ENCODE results near the gene DOHH. TPM values are rescaled to one million over a fixed set of nuclear protein-coding genes. Genes with fewer than 3 reads are reported as not detected.

DOHH gene
- total and polyA plus RNA-seq, 9 of the 15 experiments (the other 6 are each of a cell fraction or from before 2014, with no cell fraction given), result 0.14 to 47.2 (median 5.1) TPM

DNA sequence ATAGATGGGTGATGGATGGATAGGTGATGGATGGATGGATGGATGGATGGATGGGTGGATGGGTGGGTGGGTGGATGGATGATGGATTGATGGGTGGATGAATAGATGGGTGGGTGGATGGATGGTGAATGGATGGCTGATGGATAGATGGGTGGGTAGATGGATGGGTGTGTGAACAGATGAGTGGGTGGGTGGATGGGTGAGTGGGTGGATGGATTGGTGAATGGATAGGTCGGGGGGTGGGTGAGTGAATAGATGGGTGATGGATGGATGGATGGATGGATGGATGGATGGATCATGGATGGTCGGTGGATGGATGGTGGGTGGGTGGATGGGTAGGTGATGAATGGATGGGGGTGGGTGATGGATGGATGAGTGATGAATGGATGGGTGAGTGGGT is 23.6 kb downstream of the DOHH start:
- H4K20me1 ChIP-seq (replicated peaks; ENCODE audit: control insufficient read depth, insufficient read depth, low read length), result peaks cover 8% of the 10 kb centered on the region; the same call in 1 of the 2 replicates
- H3K4me2 ChIP-seq (ENCODE audit: insufficient read depth, low read length), result no peak overlapping the region
- H3K79me2 ChIP-seq (ENCODE audit: control insufficient read depth, insufficient read depth, low read length), result no peaks in the 10 kb centered on the region
- TF ChIP-seq EHMT2 (IDR thresholded peaks at IDR 0.05) (0 out of 2 replicates have a peak, but pooled peaks have one; percentile 57), SNIP1 (IDR thresholded peaks at IDR 0.05; ENCODE audit: low read depth) (no peak), SP1 (CRISPR knock-in tag; IDR thresholded peaks at IDR 0.05) (no peak), HDAC1 (IDR thresholded peaks at IDR 0.05) (0 out of 4 replicates have a peak, but pooled peaks of 1 of the 2 experiments have one; percentile 25), NFATC3 (IDR thresholded peaks at IDR 0.05) (no peak), KDM1A (IDR thresholded peaks at IDR 0.05) (peak in 1 of 2 experiments; percentile 29; a peak in 1 of 4 replicates), EGR1 (conservative IDR thresholded peaks at IDR 0.05) (peak; percentile 81), MCM7 (IDR thresholded peaks at IDR 0.05) (no peak)
- TF ChIP-seq, protein P1, sequence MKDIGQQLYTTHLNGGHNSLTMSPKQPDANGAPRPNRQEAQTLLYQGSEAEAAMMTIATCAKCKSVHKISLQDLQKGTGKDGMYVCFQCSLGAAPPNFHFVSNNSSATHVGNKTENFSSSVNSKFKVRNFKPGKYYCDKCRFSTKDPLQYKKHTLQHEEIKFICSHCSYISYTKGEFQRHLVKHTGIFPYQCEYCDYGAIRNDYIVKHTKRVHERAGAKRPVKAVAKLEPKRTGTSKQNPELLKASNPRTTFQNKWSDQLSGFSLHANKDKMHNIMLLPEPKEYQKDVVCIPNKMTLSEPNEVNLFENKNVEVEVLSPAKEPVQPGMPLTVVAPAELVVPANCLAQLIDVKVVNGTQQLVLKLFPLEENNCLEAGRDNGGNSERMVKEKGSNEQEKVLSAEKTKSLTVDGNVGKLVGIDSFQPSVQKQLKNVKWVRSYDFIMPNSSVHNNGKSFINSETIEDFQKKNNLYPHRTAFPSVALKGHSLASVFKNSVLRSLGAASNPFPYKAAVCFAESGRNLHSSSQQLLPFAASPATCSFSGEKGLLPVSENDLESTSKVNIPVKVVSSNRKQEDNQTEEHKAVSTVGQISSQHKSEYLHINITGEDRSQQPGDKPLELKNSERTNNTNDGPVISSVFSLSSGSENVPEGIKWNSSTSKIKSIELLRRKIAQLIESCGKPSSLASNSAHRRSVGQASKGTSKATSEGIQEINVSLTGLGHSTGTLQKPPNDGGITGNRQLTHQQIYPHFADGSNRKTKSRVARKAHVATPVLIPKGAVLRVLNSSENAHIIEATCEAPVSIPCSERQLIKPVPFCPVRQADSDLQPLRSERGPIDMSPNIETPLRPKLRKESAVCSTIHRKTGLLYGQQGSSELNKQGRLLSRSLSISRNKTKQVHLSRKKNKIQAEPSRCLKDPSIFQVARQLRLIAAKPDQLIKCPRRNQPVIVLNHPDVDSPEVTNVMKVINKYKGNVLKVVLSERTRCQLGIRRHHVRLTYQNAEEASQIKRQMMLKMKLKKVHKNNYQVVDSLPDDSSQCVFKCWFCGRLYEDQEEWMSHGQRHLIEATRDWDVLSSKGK (CRISPR knock-in tag; IDR thresholded peaks at IDR 0.05), result no peak
- TF ChIP-seq, protein P2, sequence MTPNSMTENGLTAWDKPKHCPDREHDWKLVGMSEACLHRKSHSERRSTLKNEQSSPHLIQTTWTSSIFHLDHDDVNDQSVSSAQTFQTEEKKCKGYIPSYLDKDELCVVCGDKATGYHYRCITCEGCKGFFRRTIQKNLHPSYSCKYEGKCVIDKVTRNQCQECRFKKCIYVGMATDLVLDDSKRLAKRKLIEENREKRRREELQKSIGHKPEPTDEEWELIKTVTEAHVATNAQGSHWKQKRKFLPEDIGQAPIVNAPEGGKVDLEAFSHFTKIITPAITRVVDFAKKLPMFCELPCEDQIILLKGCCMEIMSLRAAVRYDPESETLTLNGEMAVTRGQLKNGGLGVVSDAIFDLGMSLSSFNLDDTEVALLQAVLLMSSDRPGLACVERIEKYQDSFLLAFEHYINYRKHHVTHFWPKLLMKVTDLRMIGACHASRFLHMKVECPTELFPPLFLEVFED (CRISPR knock-in tag; conservative IDR thresholded peaks at IDR 0.05), result no peak
- TF ChIP-seq, protein P3, sequence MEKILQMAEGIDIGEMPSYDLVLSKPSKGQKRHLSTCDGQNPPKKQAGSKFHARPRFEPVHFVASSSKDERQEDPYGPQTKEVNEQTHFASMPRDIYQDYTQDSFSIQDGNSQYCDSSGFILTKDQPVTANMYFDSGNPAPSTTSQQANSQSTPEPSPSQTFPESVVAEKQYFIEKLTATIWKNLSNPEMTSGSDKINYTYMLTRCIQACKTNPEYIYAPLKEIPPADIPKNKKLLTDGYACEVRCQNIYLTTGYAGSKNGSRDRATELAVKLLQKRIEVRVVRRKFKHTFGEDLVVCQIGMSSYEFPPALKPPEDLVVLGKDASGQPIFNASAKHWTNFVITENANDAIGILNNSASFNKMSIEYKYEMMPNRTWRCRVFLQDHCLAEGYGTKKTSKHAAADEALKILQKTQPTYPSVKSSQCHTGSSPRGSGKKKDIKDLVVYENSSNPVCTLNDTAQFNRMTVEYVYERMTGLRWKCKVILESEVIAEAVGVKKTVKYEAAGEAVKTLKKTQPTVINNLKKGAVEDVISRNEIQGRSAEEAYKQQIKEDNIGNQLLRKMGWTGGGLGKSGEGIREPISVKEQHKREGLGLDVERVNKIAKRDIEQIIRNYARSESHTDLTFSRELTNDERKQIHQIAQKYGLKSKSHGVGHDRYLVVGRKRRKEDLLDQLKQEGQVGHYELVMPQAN (IDR thresholded peaks at IDR 0.05; ENCODE audit: borderline replicate concordance), result no peak
- H3K27me3 ChIP-seq (ENCODE audit: control insufficient read depth in 2 of 2, insufficient read depth in 2 of 2, low read length in 2 of 2), result peaks cover 8 to 9% of the 10 kb centered on the region in 2 experiments; a peak in 3 of 5 replicates
- DNase-seq (ENCODE audit: extremely low read depth in 1 of 4, low spot score in 3 of 4) (no peak), FAIRE-seq (no peak), ATAC-seq (no peak)
- peaks cover 11 to 33% of the 10 kb centered on the region in 2 experiments for H3K4me1 ChIP-seq (replicated peaks in 1 of 2; ENCODE audit: control insufficient read depth in 2 of 2, insufficient read depth in 2 of 2, low read length in 2 of 2)
- in situ Hi-C loops (cut with MboI) (no loop called here), intact Hi-C loops (cut with micrococcal nuclease) (no loop called here)
- H2AFZ ChIP-seq (ENCODE audit: low read depth, low read length), result no peak overlapping the region
- BruUV-seq (replicated peaks), result no TSS peak
- no peak overlapping the region for H3K9ac ChIP-seq (ENCODE audit: insufficient read depth in 1 of 2, low read depth in 2 of 2, low read length in 2 of 2)
- POLR2A ChIA-PET, result no interaction called here
- no peak overlapping the region for H3K4me3 ChIP-seq
- CTCF ChIA-PET (ENCODE audit: low intra/inter-chr PET ratio), result interaction anchor here (0.6 kb wide), 1 partner anchor 177 kb away, joined by 3 read pairs; no protein-coding TSS in a partner anchor
- no peaks in the 10 kb centered on the region for H3K36me3 ChIP-seq (ENCODE audit: control insufficient read depth, insufficient read depth, low read length)
- WGBS (ENCODE audit: insufficient coverage, low coverage, missing lambda C conversion rate), result 0% methylated on average over 1 of the region's 2 CpGs
- H3K27ac ChIP-seq (ENCODE audit: extremely low read depth, low read depth, low read length), result no peak overlapping the region
- no peaks in the 10 kb centered on the region for H3K9me1 ChIP-seq (ENCODE audit: control insufficient read depth, insufficient read depth, low read length)
- no peaks in the 10 kb centered on the region for H3K9me3 ChIP-seq (replicated peaks; ENCODE audit: control insufficient read depth, insufficient read depth, low read depth, low read length)
